GM10847 (cell line): ENCODE data around the gene TRPM6.

Source experiments
- POLR2A ChIP-seq: IDR thresholded peaks from 2 replicates; pipeline ENCODE4 v1.6.1; 2011; ENCODE audit not compliant: insufficient read length; ENCODE audit errors: extremely low read depth

TRPM6 gene

DNA sequence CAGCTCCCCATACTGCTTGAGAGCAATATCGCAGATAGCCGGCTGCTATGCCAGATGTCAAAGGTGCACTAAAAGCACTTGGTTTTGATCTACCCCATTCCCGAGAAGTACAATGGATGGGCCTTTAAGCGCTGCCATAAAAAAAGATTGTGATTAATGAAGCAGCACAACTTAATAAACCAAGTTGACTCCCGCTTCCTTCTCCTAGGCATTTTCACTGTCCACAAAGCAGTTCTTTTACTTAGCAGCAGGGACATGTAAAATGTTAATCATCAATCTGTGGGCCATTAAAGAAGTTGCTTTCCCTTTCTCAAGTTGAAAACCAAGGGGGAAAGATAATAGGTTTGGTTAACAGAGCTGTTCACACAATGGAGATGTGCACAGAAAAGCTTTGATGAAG, 176.4 kb downstream of the TRPM6 start:
- TF ChIP-seq POLR2A: no peak

DNA sequence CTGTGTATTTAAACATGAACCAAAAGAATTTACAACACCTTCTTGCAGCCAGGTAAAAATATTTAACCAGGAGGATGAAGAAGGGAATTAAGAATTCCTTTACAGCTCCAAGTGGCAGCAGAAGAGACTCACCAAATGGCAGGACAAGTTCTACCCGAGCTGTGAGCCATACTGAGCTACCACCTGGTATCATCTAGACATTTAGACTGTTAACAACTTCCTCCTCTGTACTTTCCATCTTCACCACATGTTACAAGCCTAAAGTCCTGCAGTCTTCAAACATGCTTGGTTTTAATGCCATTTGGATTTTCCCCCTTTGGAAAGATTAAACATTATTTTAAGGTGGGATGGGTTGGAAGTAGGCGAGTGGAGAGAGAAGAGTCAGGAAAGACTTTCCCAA, 190.2 kb downstream of the TRPM6 start:
- TF ChIP-seq POLR2A: no peak

DNA sequence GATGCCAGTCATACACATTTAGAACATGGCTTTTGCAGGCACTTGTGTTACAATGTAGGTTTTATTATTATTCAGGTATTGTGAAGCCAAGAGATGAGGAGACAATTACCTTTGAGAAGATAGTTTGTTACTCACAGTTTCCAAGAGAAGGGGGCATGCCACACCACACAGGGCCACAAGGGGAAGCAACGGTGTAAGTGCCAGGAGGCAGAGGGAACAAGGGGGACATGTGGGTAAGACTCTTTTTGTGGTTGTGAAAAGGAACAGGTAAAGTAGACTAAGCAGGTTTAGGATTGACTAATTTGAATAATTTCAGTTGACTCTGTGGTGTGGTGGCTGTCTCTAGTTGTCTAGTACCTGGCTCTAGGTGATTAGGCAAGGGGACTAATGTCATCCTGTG, 191.2 kb downstream of the TRPM6 start:
- TF ChIP-seq POLR2A: no peak

DNA sequence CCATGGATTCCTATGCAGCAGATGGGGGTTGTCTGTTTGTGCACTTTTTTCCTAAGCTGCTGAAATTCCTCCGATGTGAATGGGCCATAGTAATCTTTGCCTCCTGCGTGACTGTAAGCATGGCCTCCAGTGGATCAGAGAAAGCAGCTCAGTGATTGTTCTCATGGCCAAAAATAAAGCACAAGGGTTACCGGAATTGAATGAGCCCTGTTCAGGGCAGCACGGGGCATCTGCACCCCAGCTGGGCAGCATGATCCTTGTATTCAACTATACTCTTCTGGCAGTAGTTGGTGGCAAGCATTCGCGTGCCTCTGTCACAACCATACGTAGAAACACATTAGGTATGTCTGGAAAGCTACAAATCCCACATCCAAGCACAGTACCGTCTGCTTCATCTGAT, 196.7 kb downstream of the TRPM6 start:
- no peak for TF ChIP-seq POLR2A

DNA sequence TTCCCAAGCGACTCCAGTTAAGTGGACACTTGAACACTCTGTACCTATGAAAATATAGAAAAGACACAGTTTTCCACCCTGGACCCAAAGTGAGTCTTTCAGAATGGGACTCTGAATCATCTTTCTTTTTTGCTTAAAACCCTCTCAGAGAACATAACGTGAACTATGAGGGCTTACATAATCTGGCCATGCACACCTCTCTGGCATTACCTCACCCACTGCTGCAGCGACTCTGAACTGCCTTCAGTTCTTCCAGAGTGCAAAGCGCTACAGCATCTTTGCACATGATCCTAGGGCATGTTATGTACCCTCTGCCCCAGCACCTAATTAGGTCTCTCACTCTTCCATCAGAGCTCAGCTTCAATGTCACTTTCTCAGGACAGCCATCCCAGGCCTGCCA, 204.4 kb downstream of the TRPM6 start:
- TF ChIP-seq POLR2A: no peak

DNA sequence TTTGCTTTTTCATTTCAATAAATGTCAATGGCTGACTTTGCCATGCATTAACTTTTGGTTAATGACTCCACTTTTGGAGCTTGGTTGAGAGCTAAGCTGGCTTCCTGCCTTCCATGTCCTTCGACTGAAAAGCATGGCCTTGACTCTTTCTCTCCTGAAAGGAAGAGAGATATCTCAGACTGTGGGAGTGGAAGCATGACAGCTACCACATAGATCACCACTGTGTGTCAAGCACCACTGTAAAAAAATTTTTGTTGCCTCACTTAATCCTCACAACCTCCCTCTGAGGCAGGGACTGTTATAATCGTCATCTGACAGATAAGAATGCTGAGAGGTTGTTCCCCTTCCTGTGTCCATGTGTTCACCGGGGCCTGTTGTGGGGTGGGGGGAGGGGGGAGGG, 205.8 kb downstream of the TRPM6 start:
- no peak for TF ChIP-seq POLR2A

DNA sequence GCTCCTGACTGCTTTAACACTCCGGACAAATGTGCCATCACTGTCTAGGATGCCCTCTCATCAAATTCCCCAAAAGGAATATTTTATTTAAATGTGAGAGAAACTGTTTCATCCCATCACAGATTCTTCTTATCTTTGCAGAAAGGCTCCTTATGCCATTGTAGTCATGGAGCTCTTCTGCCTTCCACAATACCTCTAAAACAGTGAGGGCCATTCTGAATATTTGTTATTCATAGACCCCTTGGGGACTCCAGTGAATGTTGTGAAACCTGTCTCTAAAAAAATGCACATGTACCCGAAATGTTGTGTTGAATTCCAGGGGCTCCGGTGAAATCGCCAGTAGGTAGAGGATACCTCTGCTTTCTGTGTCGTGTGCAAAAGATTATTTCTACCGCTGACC, 213.6 kb downstream of the TRPM6 start:
- TF ChIP-seq POLR2A: no peak
